ENCODE results near the gene RPP25L. TPM values are rescaled to one million over a fixed set of nuclear protein-coding genes. Genes with fewer than 3 reads are reported as not detected.

Gene RPP25L, protein sequence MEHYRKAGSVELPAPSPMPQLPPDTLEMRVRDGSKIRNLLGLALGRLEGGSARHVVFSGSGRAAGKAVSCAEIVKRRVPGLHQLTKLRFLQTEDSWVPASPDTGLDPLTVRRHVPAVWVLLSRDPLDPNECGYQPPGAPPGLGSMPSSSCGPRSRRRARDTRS
- 43.4 TPM for total RNA-seq
- long read RNA-seq, transcript RPP25L-202 (2 exons, 888 nt): major isoform, 31 of 57 reads
- long read RNA-seq, transcript RPP25L-201 (2 exons, 1,092 nt): minor isoform, 18 of 57 reads
- long read RNA-seq, partial matches to known transcripts: 8 of 57 reads
- long read RNA-seq, other reads (novel, unspliced or antisense): 0 of 57 reads

DNA sequence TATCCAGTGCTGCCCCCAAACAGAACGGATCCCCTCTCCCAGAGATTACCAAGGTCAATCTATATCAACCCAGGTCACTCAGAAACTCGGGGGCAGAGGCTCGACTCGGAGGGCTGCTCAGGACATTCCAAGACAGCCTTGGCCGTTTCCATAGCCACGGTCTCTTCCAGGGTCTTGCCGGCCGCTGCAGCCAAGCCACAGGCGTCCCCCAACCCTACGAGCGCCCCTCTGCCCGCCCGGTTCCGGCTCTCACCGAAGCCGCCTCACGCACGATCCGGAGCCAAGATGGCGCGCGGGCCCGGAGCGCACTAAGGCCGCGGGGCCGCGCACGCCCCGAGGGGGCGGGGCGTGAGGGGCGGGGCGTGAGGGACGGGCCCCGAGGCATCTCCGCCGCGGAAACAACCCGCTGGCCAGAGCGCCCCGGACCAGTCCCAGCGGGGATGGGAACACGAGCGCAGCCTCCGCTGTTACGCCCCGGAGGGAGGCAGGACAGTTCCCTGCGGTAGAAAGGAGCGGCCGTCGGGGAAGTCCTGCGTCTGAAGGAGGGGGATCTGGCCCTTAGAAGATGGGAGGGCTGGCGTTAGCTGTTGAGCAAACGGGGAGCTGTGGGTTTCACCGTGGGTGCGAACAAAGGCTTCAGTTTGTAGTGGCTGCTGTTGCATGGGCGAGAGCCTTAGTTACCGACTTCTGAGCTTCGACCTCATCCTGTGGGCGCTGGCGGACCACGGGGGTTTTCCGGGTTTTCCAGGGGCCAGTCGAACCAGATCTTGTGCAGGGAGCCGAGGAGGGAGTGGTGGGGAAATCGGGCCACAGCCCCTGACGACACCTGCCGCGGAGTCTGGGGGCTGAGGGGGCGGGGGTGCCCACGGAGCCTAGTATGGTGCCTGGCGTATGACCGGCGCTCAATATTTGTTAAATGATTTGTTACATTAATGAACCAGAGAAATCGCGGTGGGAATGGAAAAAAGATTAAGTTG lies at the start of gene RPP25L:
RPP25L (minus strand) TSS at position 287 of the 977 bp plus-strand sequence. CDS start 801 bp downstream, outside the sequence.
- intact Hi-C loops (cut with DNase I): loop anchor here (10.0 kb wide), 1 partner anchor 93 kb away; no protein-coding TSS in a partner anchor
- ATAC-seq (ENCODE audit: poor library complexity): peak; percentile 96
- peak; percentile 92 for DNase-seq

DNA sequence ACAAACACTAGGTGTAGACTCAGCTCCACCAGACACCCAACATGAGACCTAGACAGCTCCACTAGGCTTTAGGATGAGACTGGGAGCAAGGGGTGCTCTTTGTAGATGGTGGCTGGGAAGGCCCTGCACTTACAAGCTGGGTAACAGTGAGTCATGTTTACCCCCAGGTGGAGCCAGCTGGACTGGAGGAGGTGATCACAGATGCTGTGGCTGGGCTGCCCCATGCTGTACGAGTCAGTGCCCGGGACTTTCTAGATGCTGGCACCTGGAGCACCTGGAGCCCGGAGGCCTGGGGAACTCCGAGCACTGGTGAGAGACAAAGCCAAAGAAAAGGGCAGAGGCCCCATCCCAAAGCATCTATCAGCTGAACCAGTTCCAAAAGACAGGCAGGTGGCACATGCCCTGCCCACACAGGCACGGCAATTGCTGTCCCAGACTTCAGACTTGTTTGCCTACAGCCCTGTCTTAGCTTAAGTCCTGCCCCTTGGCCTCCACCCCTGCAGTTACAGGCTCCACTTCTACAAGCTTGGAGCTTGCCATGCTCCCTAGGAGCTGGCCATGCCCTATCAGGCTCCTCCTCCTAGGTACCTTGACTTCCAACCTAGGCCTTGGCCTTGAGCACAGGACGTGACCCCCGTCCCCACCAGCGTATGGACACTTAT lies 47.8 kb upstream of the RPP25L start:
- intact Hi-C loops (cut with DNase I): no loop called here
- ATAC-seq (ENCODE audit: poor library complexity) (no peak), DNase-seq (no peak)

DNA sequence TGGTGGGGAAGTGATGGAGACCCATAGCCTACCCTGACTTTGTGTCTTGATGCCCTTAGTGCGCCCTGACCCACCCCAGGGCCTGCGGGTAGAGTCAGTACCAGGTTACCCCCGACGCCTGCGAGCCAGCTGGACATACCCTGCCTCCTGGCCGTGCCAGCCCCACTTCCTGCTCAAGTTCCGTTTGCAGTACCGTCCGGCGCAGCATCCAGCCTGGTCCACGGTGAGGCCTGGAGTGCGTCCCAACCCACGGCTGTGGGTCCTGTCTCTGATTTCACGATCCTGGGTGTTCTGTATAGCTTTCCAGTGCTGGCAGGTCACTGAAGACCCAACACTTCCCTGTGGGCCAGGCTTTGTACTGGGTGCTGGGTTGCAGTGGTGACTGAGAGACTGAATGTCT lies 46.6 kb upstream of the RPP25L start:
- no peak for DNase-seq
- intact Hi-C loops (cut with DNase I): no loop called here

DNA sequence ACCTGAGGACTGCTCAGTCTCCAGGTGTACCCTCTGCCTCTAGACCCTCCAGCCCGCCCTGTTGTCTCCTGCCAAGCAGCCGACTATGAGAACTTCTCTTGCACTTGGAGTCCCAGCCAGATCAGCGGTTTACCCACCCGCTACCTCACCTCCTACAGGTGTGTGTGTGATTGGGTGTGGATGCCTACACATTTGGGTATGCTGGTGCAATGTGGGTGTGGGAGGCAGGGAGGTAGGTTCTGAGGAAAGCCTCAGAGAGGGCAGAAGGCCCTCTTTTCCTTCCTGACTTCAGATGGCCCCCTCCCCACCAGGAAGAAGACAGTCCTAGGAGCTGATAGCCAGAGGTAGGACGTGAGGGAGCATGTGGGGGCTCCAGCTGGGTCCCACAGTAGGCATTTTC lies 45.1 kb upstream of the RPP25L start:
- DNase-seq (no peak), ATAC-seq (ENCODE audit: poor library complexity) (no peak)
- intact Hi-C loops (cut with DNase I): no loop called here

More for the DNA sequence above, 46.6 kb upstream of the RPP25L start:
- no peak for ATAC-seq (ENCODE audit: poor library complexity)

DNA sequence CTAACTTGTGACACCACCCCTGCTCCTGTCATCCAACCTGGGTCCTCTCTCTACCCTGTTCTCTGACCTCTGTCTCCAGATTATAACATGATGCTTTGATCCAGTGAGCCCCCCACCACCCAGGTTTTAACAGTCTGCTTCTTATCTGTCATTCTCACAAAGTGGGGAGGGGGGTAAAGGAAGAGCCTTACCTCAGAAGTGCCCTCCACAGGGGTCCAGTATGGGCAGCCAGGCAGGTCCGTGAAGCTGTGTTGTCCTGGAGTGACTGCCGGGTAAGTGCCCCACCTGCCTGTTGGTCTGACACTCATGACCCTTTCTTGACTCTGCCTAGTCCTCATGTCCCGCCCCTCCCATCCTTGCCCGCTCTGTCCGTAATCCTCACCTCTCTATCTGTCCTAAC lies 43.5 kb upstream of the RPP25L start:
- no peak for DNase-seq
- ATAC-seq (ENCODE audit: poor library complexity): no peak
- intact Hi-C loops (cut with DNase I): no loop called here

DNA sequence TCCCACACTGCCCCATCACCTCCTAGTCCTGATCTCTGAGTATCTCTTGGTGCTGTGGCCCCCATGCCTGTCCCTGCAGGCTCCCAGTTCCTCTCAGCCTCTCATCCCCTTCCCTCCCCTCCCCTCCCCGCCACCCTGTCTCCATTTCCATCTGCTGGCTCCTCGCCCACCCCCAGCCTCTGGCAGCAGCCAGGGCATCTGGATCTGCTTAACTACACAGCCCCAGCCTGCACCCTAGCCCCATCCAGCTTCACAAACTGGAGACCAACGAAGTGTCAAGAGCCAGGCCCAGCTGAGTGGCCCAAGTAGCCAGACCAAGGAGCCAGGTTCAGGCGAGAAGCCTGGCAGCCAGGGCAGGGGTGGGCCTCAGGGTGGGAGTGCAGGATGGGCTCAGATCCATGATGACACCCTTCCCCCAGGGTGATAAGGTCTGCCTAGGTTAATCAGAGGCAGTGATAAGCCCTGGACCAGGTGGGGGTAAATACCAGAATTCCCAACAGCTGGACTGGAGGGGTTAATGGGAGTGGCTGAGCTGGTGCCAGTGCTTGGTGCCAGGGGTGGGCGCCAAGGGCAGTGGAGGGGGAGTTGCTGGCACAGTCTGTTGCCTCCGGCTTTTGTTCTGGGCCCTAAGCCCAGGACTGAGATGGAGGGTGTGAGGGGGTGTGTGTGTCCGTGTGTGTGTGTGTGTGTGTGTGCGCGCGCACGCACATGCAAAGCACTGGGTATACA lies 42.6 kb upstream of the RPP25L start:
- ATAC-seq (ENCODE audit: poor library complexity) (peak; percentile 57), DNase-seq (peak; percentile 87)
- intact Hi-C loops (cut with DNase I): no loop called here

DNA sequence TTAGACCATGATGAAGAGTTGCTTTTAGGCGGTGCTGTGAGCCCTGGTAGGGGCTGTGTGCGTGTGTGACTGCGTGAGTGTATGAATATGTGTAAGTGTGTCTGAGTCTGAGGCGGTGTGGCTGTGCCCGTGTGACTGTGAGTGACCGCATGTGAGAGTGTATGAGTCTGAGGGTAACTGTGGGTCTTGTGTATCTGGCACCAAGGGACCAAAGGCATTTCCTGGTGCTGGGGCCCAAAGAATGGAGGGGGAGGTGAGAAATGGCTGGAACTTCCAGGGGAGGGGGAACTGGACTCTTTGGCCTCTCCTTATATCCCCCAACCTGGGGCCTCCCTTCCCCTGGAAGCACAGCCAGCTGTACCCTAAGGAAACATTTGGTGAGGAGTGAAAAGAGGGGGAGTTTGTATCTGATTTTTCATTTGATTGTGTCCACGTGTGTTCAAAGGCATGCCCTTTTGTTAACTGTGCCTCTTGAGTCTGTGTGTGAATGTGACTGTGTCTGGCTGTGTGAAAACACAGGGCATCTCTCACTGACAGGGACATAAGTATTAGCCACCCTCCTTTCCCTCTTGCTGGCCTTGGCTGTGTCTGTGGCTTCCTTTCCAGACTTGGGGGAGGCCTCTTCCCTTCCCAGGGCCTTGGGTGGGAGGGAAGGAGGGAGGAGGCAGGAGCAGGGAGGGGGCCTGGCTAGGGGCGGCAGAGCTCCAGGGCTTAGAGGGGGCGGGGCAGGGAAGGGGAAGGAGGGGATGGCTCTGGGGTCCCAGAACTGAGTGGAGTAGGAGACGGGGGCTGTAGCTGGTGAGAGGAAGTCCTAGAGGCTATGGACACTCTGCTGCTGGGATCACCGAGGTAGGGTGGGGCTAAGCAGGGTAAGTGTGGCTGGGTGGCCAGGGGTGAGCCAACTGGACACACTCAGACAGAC lies 41.5 kb upstream of the RPP25L start:
- DNase-seq (peak; percentile 39), ATAC-seq (ENCODE audit: poor library complexity) (peak; percentile 2)
- intact Hi-C loops (cut with DNase I): no loop called here

DNA sequence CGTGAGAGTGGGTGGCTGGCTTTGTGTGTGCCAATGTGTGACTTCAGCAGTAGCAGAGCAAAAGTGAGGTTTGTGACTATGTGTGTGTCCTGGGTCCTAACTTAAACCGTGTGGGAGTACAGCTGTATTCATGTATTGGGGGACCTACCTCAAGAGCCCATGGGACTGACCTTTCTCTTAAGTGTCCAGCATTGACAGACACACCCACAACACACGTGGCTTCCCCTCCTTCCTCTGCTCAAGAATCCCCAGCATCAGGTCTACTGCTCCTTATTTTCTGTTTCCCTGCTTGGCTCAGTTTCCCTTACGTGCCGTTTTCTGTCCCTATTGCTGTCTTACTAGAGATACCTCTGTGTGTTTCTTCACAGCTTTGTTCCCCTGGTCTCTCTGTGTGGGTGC lies 40.7 kb upstream of the RPP25L start:
- peak; percentile 14 for DNase-seq

DNA sequence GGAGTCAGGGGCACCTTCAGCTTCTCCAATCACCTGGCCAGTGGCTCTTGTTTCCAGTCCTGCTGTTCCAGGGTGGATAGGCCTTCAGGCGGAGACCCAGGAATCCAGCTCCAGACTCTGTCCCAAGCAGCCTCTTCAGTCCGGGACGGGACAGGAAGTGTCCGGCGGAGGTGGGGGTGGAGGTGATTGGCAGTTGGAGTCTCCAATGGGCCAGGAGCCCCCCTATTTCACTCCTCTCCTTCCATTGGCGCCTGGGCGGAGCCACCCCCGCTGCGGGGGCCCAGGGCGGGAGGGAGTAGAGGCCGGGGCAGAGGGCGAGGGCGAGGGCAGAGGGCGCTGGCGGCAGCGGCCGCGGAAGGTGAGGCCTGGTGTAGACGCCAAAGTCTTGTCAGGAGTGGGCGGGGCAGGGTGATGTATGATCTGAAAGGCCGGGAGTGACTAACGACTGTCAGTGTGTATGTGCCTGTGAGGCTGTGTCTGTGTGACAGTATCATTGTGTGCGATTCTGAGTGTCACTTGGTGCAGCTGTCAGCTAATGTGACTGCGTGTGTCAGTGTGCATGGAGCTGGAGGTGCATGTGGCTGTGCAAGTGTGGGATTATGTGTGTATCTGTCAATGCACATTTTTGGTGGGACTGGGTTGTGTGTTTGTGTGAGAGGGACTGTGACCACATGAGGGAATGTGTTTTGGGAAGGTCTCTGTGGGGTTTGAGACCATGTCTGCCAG lies 40.1 kb upstream of the RPP25L start, which contains the start of gene IL11RA:
IL11RA (plus strand) TSS at position 310 of the 726 bp plus-strand sequence. CDS start 3,033 bp downstream, outside the sequence.
- DNase-seq: peak; percentile 94
- ATAC-seq (ENCODE audit: poor library complexity): peak; percentile 83
- intact Hi-C loops (cut with DNase I): no loop called here

More for the DNA sequence above, 40.7 kb upstream of the RPP25L start:
- no peak for ATAC-seq (ENCODE audit: poor library complexity)
- intact Hi-C loops (cut with DNase I): no loop called here

DNA sequence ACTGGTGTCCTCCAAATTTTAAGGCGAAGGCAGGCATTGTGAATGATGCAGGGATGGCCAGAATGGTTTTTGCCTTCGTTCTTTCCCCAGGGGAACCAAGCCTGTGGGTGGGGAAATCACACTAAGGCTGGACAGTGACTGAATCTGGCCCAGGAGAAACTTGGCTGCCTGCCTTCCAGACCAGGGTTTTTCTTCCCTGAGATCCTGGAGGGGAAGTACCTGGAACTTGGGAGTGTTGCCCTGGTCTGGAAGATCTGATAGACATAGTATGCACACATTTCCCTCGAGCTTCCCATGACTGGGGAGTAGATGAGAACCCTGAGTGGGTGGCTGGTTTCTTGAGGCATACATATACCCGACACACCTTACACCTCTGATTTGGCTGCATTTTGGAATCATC lies 39.4 kb upstream of the RPP25L start:
- intact Hi-C loops (cut with DNase I): no loop called here
- no peak for ATAC-seq (ENCODE audit: poor library complexity)
- DNase-seq: no peak

DNA sequence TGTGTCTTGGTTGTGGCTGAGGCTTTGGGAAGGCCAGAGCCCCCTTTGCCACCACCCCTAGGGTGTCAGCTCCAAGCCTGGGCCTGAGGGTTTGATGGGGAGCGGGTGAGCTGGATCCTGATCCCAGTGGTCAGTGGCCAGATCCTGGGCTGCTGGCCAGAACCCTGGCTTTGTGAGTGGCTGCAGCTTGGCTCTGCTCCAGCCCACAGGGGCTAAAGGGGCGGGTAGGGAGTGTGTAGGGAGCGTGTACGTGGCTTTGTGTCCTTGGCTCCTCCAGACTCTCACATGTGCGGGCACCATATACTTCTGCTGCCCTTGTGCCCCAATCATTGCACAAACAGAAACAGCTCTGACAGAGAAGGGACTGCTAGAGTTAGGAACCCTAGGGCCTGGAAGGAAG lies 38.9 kb upstream of the RPP25L start:
- ATAC-seq (ENCODE audit: poor library complexity): no peak
- intact Hi-C loops (cut with DNase I): no loop called here
- no peak for DNase-seq

DNA sequence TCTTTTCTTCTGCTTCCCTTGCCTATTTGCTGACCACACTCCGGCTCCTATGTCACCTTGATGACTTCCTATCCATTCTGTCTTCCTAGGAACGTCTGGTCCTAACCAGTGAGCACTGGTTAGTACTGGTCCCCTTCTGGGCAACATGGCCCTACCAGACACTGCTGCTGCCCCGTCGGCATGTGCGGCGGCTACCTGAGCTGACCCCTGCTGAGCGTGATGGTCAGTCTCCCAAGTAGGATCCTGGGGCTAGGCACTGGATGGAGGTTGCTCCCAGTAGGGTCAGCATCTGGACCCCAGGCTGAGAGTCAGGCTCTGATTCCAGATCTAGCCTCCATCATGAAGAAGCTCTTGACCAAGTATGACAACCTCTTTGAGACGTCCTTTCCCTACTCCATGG lies 36.8 kb upstream of the RPP25L start:
- no peak for ATAC-seq (ENCODE audit: poor library complexity)
- intact Hi-C loops (cut with DNase I): no loop called here
- no peak for DNase-seq

DNA sequence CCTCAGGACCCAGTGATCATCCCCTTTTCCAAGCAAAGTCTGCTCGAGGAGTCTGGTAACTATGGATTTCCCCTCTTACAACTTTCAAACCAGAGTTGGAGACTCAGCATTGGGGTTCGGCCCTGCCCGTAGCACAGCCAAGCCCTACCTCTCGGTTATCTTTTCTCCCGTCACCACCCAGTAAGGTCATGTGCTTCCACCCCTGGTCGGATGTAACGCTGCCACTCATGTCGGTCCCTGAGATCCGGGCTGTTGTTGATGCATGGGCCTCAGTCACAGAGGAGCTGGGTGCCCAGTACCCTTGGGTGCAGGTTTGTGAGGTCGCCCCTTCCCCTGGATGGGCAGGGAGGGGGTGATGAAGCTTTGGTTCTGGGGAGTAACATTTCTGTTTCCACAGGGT lies 35.8 kb upstream of the RPP25L start:
- DNase-seq (no peak), ATAC-seq (ENCODE audit: poor library complexity) (no peak)
- intact Hi-C loops (cut with DNase I): no loop called here

DNA sequence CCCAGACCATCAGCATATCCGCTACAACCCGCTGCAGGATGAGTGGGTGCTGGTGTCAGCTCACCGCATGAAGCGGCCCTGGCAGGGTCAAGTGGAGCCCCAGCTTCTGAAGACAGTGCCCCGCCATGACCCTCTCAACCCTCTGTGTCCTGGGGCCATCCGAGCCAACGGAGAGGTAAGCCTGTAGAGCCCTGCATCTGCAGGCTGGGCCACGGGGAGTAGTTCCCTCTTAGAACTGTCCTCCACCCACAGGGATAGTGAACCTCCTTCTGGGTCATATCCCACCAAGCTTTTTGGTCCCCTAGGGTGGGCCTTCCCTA lies 35.1 kb upstream of the RPP25L start:
- intact Hi-C loops (cut with DNase I): no loop called here
- DNase-seq (no peak), ATAC-seq (ENCODE audit: poor library complexity) (no peak)

DNA sequence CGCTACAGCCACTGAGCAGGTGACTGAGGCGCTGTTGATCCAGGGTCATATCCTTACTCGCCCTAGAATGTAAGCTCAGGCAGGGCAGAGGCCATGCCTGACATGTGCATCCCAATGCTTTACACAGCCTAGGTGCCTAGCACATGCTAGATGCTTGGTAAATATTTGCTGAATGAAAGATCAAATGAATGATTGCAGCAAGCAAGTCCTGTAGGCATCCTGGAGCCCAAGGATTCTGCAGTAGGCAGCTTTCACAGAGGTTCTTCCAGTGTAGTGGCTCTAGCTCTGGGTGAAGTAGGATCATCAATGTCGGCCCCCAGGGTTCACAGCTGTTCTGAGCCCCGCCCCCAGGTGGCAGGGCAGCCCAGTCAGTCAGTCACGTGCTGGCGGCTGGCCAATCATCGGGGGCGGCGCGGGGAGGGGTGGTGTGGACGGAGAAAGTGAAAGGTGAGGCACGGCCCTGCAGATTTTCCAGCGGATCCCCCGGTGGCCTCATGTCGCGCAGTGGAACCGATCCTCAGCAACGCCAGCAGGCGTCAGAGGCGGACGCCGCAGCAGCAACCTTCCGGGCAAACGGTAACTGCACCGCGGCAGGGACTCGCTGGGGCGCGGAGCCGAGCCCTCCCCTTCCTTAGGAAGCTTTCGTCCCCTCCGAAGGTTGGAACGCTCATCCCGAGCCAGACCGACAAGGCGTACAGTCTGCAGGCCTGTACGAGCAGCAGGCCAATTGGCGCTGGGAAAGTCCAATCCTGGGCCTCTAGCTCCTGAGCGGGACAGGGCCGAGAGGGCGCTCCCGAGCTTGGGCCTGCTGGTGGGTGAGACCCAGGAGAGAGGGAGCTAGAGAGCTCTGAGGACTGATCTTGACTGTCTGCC lies 34.5 kb upstream of the RPP25L start, which contains the start of gene GALT:
GALT (plus strand) TSS at position 465 of the 873 bp plus-strand sequence; CDS start at position 495, 30 bp downstream.
- intact Hi-C loops (cut with DNase I): no loop called here
- ATAC-seq (ENCODE audit: poor library complexity) (peak; percentile 87), DNase-seq (peak; percentile 98)

DNA sequence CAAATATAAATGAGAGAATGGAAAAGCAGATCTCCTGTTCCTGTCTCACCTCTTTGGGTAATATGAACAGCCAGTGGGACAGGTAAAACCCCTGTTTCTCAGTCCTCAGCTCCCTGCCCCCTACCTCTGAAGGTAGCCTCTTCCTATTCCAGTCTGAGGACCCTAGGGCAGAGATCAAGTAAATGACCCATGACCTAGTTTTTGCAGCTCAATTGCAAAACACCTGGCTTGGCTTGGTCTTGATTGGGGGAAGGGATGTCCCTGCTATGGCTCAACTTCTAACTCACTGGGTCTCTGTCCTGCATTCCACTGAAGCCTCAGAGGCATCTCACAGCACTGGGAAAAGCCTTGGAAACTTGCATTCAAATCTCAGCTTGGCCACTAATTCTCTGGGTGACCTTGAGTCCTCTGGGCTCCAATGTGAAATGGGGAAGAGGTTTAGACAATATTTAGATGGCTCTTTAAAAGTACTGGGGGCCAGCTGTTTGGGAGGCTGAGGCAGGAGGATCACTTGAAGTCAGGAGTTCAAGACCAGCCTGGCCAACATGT lies 32.9 kb upstream of the RPP25L start:
- no peak for DNase-seq
- no peak for ATAC-seq (ENCODE audit: poor library complexity)
- intact Hi-C loops (cut with DNase I): no loop called here
